Muscle of back (tissue), 10 donors: ENCODE measurements around the gene TBX10. TPM values are rescaled to one million over a fixed set of nuclear protein-coding genes. Genes with fewer than 3 reads are reported as not detected.

Experiments
- polyA plus RNA-seq, 10 donors: library from polyadenylated mRNA; unstranded; fragments of 120-200 nt; gene quantifications; one replicate each; pipeline ENCODE4 v1.2.1, GENCODE V29; 2013; ENCODE audit not compliant: insufficient read length in 10 of 10

The TBX10 gene
- polyA plus RNA-seq, 10 donors = not detected

Other genes with a start within 250 kb of the TBX10 start
- gene RAD9A, start 247.8 kb downstream of the TBX10 start, polyA plus RNA-seq = 10 to 100 TPM in 3 of 10 donors, 1 to 10 TPM in 7; 7.7 to 13.4 (median 8.5) TPM
- 100 to 1,000 TPM in 8 of 10 donors, 10 to 100 TPM in 2; 95.8 to 132 (median 119) TPM for gene PPP1CA, start 237.9 kb downstream of the TBX10 start, polyA plus RNA-seq
- gene TBC1D10C, start 235.7 kb downstream of the TBX10 start, polyA plus RNA-seq = 10 to 100 TPM in 1 of 10 donors, 1 to 10 TPM in 9; 1.8 to 10.4 (median 4.6) TPM
- gene CARNS1, start 224.1 kb downstream of the TBX10 start, polyA plus RNA-seq = 10 to 100 TPM; 24.1 to 62.8 (median 48.3) TPM
- gene RPS6KB2, start 211.3 kb downstream of the TBX10 start, polyA plus RNA-seq = 10 to 100 TPM; 23.0 to 43.8 (median 34.0) TPM
- gene PTPRCAP, start 202.1 kb downstream of the TBX10 start, polyA plus RNA-seq = 1 to 10 TPM in 6 of 10 donors, under 1 TPM in 3, not detected in 1; 0.53 to 9.5 (median 1.2) TPM
- 10 to 100 TPM; 22.3 to 42.2 (median 29.3) TPM for gene CORO1B, start 196.3 kb downstream of the TBX10 start, polyA plus RNA-seq
- not detected for gene GPR152, start 187.0 kb downstream of the TBX10 start, polyA plus RNA-seq
- gene CABP4, start 184.4 kb downstream of the TBX10 start, polyA plus RNA-seq = 1 to 10 TPM in 4 of 10 donors, under 1 TPM in 6; 0.26 to 1.8 (median 0.94) TPM
- 10 to 100 TPM; 38.7 to 57.6 (median 46.3) TPM for gene TMEM134, start 170.5 kb downstream of the TBX10 start, polyA plus RNA-seq
- 10 to 100 TPM; 34.9 to 55.8 (median 43.7) TPM for gene AIP, start 156.7 kb downstream of the TBX10 start, polyA plus RNA-seq
- gene PITPNM1, start 134.4 kb downstream of the TBX10 start, polyA plus RNA-seq = 1 to 10 TPM; 6.0 to 9.9 (median 8.3) TPM
- 10 to 100 TPM; 14.2 to 21.3 (median 17.1) TPM for gene CDK2AP2, start 131.6 kb downstream of the TBX10 start, polyA plus RNA-seq
- gene CABP2, start 116.3 kb downstream of the TBX10 start, polyA plus RNA-seq = not detected
- gene GSTP1, start 56.0 kb downstream of the TBX10 start, polyA plus RNA-seq = 100 to 1,000 TPM; 207 to 370 (median 253) TPM
- gene NDUFV1, start 32.8 kb downstream of the TBX10 start, polyA plus RNA-seq = 100 to 1,000 TPM; 115 to 158 (median 134) TPM
- gene NUDT8, start 9.8 kb downstream of the TBX10 start, polyA plus RNA-seq = 1 to 10 TPM; 2.3 to 5.5 (median 3.6) TPM
- gene ACY3, start 11.0 kb upstream of the TBX10 start, polyA plus RNA-seq = under 1 TPM in 8 of 10 donors, not detected in 2; 0.13 to 0.53 (median 0.37) TPM
- 10 to 100 TPM in 1 of 10 donors, 1 to 10 TPM in 1, under 1 TPM in 3, not detected in 5; 0.09 to 11.5 (median 0.39) TPM for gene ALDH3B2, start 34.9 kb upstream of the TBX10 start, polyA plus RNA-seq